DMS53 treated with DMSO at 0.1 percent for 48 hours (cell line): Measurements from ENCODE around the gene ATRNL1.
"Not testable (repeated sequence)": the region's sequence is repeated elsewhere in the genome, so short reads cannot be mapped to it uniquely, and the experiment has no call there.

Experiments
- DNase-seq: peaks from one replicate; lab custom pipeline; 2025; ENCODE audit not compliant: unreplicated experiment; lab: John Stamatoyannopoulos, UW

Gene ATRNL1

GRCh38 chr10:115084277-115084850, 8.8 kb upstream of the ATRNL1 start:
- no peak for DNase-seq

- DNase-seq, result no peak
Measured at GRCh38 chr10:115091161-115091560, 2.0 kb upstream of the ATRNL1 start.

- DNase-seq, result no peak
Measured at GRCh38 chr10:115092258-115092554, 959 bp upstream of the ATRNL1 start.

GRCh38 chr10:115092555-115093285, 445 bp upstream of the ATRNL1 start:
- DNase-seq, result peak; percentile 38

- peak; percentile 36 for DNase-seq
Measured at GRCh38 chr10:115093776-115094408, 727 bp downstream of the ATRNL1 start.

GRCh38 chr10:115094416-115095140, 1.4 kb downstream of the ATRNL1 start:
- DNase-seq, result no peak

GRCh38 chr10:115095758-115096157, 2.6 kb downstream of the ATRNL1 start:
- no peak for DNase-seq

GRCh38 chr10:115103700-115104099, 10.5 kb downstream of the ATRNL1 start:
- no peak for DNase-seq

- not testable (repeated sequence) for DNase-seq
Measured at GRCh38 chr10:115105411-115105810, 12.2 kb downstream of the ATRNL1 start.

GRCh38 chr10:115107830-115108229, 14.7 kb downstream of the ATRNL1 start:
- no peak for DNase-seq

GRCh38 chr10:115117301-115117700, 24.1 kb downstream of the ATRNL1 start:
- DNase-seq, result no peak

- no peak for DNase-seq
Measured at GRCh38 chr10:115118346-115118745, 25.2 kb downstream of the ATRNL1 start.

- no peak for DNase-seq
Measured at GRCh38 chr10:115125505-115125904, 32.3 kb downstream of the ATRNL1 start.

- DNase-seq, result peak; percentile 56
Measured at GRCh38 chr10:115129752-115130151, 36.6 kb downstream of the ATRNL1 start.

GRCh38 chr10:115136616-115137015, 43.5 kb downstream of the ATRNL1 start:
- DNase-seq, result no peak

- DNase-seq, result no peak
Measured at GRCh38 chr10:115141254-115141653, 48.1 kb downstream of the ATRNL1 start.

- DNase-seq, result no peak
Measured at GRCh38 chr10:115157357-115157756, 64.2 kb downstream of the ATRNL1 start.

GRCh38 chr10:115163129-115163528, 70.0 kb downstream of the ATRNL1 start:
- no peak for DNase-seq

GRCh38 chr10:115164220-115164619, 71.1 kb downstream of the ATRNL1 start:
- no peak for DNase-seq

- DNase-seq, result no peak
Measured at GRCh38 chr10:115167751-115168150, 74.6 kb downstream of the ATRNL1 start.

- peak; percentile 14 for DNase-seq
Measured at GRCh38 chr10:115171392-115171960, 78.3 kb downstream of the ATRNL1 start.
